PC-3 (cell line): Measurements from ENCODE around the gene ANK3.

ENCODE experiments used
- EZH2phosphoT487 ChIP-seq: fragments of 300-600 bp; sonication (generic); IDR thresholded peaks from 2 replicates; pipeline ENCODE4 v1.6.1; 2018; ENCODE audit warnings: mild to moderate bottlenecking, antibody characterized with exemption, low read length, borderline replicate concordance
- TF ChIP-seq, protein P1 (sequence below): fragments of 300-600 bp; sonication (generic); conservative IDR thresholded peaks from 2 replicates; pipeline ENCODE4 v1.5.1; 2017; ENCODE audit warnings: antibody characterized with exemption, low read depth, mild to moderate bottlenecking, low read length

- TF ChIP-seq, protein P1, sequence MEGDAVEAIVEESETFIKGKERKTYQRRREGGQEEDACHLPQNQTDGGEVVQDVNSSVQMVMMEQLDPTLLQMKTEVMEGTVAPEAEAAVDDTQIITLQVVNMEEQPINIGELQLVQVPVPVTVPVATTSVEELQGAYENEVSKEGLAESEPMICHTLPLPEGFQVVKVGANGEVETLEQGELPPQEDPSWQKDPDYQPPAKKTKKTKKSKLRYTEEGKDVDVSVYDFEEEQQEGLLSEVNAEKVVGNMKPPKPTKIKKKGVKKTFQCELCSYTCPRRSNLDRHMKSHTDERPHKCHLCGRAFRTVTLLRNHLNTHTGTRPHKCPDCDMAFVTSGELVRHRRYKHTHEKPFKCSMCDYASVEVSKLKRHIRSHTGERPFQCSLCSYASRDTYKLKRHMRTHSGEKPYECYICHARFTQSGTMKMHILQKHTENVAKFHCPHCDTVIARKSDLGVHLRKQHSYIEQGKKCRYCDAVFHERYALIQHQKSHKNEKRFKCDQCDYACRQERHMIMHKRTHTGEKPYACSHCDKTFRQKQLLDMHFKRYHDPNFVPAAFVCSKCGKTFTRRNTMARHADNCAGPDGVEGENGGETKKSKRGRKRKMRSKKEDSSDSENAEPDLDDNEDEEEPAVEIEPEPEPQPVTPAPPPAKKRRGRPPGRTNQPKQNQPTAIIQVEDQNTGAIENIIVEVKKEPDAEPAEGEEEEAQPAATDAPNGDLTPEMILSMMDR = no peak
- no peak for TF ChIP-seq EZH2phosphoT487
These were observed 5.7 kb downstream of the ANK3 start for GRCh38 chr10:60384011-60384410.
